Chondrocyte (in vitro differentiated cells): ENCODE results near the gene HECTD3. TPM values are rescaled to one million over a fixed set of nuclear protein-coding genes. Genes with fewer than 3 reads are reported as not detected.
"Not testable (repeated sequence)": the region's sequence is repeated elsewhere in the genome, so short reads cannot be mapped to it uniquely, and the experiment has no call there.

Experiments used
- DNase-seq: peaks from one replicate; pipeline ENCODE4 v3.0.0; 2021; ENCODE audit warnings: mixed read lengths, low spot score
- H3K27ac Mint-ChIP-seq: one replicate; pipeline ENCODE4 v1.8.0; 2021; ENCODE audit warnings: mild to moderate bottlenecking, moderate library complexity, mixed read lengths; ENCODE audit not compliant: unreplicated experiment
- H3K27me3 Mint-ChIP-seq: 2 replicates; pipeline ENCODE4 v1.8.0; 2021; ENCODE audit warnings: low read depth, mixed read lengths
- H3K36me3 Mint-ChIP-seq: 2 replicates; pipeline ENCODE4 v1.8.0; 2021; ENCODE audit warnings: low read depth, mixed read lengths
- H3K4me1 Mint-ChIP-seq: 2 replicates; pipeline ENCODE4 v1.8.0; 2021; ENCODE audit warnings: low read depth, mild to moderate bottlenecking, mixed read lengths
- H3K4me3 Mint-ChIP-seq: one replicate; pipeline ENCODE4 v1.8.0; 2021; ENCODE audit warnings: mild to moderate bottlenecking, moderate library complexity, mixed read lengths; ENCODE audit not compliant: unreplicated experiment
- H3K9me3 Mint-ChIP-seq: 2 replicates; pipeline ENCODE4 v1.8.0; 2021; ENCODE audit warnings: low read depth, mixed read lengths
- CTCF ChIP-seq: fragments of 200-600 bp; sonication (generic); IDR thresholded peaks from 2 replicates; pipeline ENCODE4 v1.5.0; 2021; ENCODE audit warnings: antibody characterized with exemption, mild to moderate bottlenecking, moderate library complexity
- total RNA-seq: library from RNA; stranded (reverse); gene quantifications from 3 replicates; pipeline ENCODE4 v1.2.1, GENCODE V29; 2021

HECTD3 gene
- total RNA-seq, 1 donor from 2014 or later: 36.5 TPM

DNA sequence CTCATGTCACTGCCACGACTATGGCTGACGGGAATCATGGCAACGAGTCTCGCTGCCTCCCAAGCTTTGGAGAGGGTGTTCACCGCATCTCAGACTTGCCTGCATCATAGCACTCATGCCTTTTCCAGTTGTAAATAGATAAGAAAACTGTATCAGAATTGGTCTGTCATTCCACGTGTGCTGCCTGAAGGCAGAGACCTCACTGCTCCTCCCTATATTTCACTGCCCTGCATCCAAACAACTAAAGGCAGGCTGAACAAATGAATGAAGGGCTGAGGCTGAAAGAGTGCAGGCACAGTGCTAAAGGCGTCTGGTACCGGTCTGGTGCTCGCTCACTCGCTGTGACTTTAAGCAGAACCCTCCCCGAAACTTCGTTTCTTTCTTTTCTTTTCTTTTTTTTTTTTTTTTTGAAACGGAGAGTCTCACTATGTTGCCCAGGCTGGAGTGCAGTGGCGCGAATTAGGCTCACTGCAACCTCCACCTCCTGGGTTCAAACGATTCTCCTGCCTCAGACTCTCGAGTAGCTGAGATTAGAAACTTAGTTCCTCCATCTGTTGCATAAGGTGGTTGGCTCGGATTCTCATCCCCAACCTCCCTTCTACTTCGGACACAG, 25.3 kb downstream of the HECTD3 start:
- DNase-seq: no peak
- Mint-ChIP-seq H3K9me3 (no peaks in the 10 kb centered on the region), H3K27me3 (no peaks in the 10 kb centered on the region), H3K4me3 (peak overlapping the region; percentile 98), H3K36me3 (peaks cover 4% of the 10 kb centered on the region), H3K27ac (peak overlapping the region; percentile 93), H3K4me1 (peaks cover 24% of the 10 kb centered on the region)
- no peak for TF ChIP-seq CTCF

- H3K4me3 Mint-ChIP-seq: not testable (repeated sequence)
- H3K36me3 Mint-ChIP-seq: peaks cover 37% of the 10 kb centered on the region
Observed at GRCh38 chr1:44977372-44977771, 33.8 kb downstream of the HECTD3 start.

GRCh38 chr1:44976252-44976651, 34.9 kb downstream of the HECTD3 start:
- peaks cover 39% of the 10 kb centered on the region for H3K36me3 Mint-ChIP-seq
- TF ChIP-seq CTCF: no peak
- peaks cover 2% of the 10 kb centered on the region for H3K4me1 Mint-ChIP-seq
- no peak overlapping the region for H3K27ac Mint-ChIP-seq
- no peak for DNase-seq
- peaks cover 12% of the 10 kb centered on the region for H3K9me3 Mint-ChIP-seq
- no peak overlapping the region for H3K4me3 Mint-ChIP-seq
- H3K27me3 Mint-ChIP-seq: no peaks in the 10 kb centered on the region

More at GRCh38 chr1:44977372-44977771, 33.8 kb downstream of the HECTD3 start:
- not testable (repeated sequence) for H3K27me3 Mint-ChIP-seq, H3K27ac Mint-ChIP-seq, H3K4me1 Mint-ChIP-seq, DNase-seq
- H3K9me3 Mint-ChIP-seq: peaks cover 12% of the 10 kb centered on the region

DNA sequence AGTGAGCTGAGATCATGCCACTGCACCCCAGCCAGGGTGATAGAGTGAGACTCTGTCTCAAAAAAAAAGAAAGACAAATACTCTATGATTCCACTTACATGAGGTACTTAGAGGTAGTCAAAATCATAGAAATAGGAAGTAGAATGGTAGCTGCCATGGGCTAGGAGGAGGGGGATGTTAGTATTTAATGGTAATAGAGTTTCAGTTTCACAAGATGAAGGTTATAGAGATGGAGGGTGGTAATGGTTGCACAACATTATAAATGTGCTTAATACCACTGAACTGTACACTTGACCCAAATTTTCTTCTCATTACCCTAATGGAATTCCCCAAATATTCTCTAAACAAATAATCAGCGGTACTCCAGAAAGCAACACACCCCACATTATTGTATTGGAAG, 37.5 kb downstream of the HECTD3 start:
- peaks cover 12% of the 10 kb centered on the region for H3K9me3 Mint-ChIP-seq
- no peak overlapping the region for H3K4me3 Mint-ChIP-seq
- no peak for DNase-seq
- no peak overlapping the region for H3K27ac Mint-ChIP-seq
- no peaks in the 10 kb centered on the region for H3K27me3 Mint-ChIP-seq
- H3K36me3 Mint-ChIP-seq: peaks cover 35% of the 10 kb centered on the region
- TF ChIP-seq CTCF: no peak
- peaks cover 12% of the 10 kb centered on the region for H3K4me1 Mint-ChIP-seq

- peaks cover 9% of the 10 kb centered on the region for H3K36me3 Mint-ChIP-seq
- H3K9me3 Mint-ChIP-seq: no peaks in the 10 kb centered on the region
- no peak overlapping the region for H3K27ac Mint-ChIP-seq
- no peak overlapping the region for H3K4me3 Mint-ChIP-seq
- DNase-seq: no peak
- no peaks in the 10 kb centered on the region for H3K27me3 Mint-ChIP-seq
- TF ChIP-seq CTCF: no peak
- peaks cover 19% of the 10 kb centered on the region for H3K4me1 Mint-ChIP-seq
Observed at GRCh38 chr1:44970317-44970716, 40.8 kb downstream of the HECTD3 start.

DNA sequence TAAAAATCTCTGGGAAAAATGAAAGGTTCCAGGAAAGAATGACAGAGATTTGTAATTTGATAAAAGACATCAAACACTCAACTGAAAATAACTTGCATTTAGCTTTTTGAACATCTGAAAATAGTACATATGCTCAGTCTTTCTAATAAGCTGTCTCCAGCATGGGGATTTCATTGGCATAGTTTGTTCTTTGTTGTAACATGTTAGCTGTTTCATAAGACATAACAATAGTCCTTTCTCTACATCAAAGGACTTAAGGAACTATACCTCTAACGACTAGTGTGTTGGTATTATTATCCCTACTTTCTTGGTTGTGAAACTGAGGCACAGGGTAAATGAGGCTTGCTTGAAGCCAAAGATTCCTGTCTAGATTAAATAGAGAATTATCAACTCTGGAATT, 46.7 kb downstream of the HECTD3 start:
- Mint-ChIP-seq H3K27me3 (no peaks in the 10 kb centered on the region), H3K4me3 (no peak overlapping the region), H3K36me3 (peaks cover 2% of the 10 kb centered on the region), H3K4me1 (peaks cover 11% of the 10 kb centered on the region), H3K9me3 (no peaks in the 10 kb centered on the region), H3K27ac (no peak overlapping the region)
- no peak for TF ChIP-seq CTCF
- no peak for DNase-seq
